Middle frontal gyrus (tissue), 1 donor: ENCODE measurements around the gene TUBA1C.
"Not testable (repeated sequence)": the region's sequence is repeated elsewhere in the genome, so short reads cannot be mapped to it uniquely, and the experiment has no call there.

Experiments used
- DNase-seq: peaks from one replicate; pipeline ENCODE4 v3.0.0-alpha.2; 2015; ENCODE audit warnings: low spot score; ENCODE audit errors: extremely low spot score

TUBA1C gene

GRCh38 chr12:49255456-49255855 is 9.4 kb upstream of the TUBA1C start:
- DNase-seq = not testable (repeated sequence)

DNA sequence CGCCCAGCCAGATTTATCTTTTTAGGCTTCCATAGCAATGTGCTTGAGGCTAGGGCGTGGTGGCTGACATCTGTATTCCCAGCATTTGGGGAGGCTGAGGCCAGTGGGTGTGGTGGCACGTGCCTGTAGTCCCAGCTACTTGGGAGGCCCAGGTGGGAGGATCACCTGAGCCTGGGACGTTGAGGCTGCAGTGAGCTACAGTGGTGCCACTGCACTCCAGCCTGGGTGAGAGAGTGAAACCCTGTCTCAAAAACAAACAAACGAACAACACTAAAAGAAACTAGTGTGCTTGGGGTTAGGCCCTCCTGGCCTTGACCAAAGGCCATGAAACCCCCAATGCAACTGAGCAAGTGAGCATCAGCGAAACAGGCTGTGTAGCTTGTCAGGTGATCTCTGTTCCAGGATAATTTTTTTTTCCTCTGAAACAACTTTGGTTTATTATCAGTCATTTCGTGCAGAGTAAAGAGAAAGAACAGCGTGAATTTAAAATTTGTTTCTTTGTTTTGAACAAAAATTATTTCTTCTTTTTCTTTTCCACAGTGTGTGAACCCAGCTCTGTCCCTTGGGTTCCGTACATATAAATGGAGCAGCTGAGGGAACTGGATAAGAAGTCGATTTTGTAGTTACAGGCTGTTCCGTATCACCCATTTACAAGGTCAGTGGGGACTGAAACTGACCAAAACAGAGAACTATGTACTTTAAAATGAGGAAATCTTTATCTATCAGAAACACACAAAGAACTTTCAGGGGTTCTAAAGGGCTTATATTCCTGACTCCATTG is 8.8 kb upstream of the TUBA1C start:
- no peak for DNase-seq

DNA sequence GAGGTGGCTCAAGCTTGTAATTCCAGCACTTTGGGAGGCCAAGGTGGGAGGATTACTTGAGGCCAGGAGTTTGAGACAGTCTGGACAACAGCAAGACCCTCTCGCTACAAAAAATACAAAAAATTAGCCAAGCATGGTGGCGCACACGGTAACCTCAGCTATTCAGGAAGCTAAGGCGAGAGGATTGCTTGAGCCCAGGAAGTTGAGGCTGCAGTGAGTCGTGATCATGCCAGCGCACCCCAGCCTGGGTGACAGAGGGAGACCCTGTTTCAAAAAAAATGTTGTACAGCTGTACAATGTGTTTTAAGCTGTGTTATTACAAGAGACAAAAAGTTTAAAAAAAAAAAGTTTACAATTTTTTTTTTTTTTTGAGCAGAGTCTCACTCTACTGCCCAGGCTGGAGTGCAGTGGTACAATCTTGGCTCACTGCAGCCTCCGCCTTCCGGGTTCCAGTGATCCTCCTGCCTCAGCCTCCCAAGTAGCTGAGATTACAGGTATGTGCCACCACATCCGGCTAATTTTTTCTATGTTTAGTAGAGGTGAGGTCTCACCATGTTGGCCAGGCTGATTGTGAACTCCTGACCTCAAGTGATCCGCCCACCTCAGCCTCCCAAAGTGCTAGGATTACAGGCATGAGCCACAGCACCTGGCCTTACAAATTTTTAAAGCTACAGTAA is 7.2 kb upstream of the TUBA1C start:
- not testable (repeated sequence) for DNase-seq

DNA sequence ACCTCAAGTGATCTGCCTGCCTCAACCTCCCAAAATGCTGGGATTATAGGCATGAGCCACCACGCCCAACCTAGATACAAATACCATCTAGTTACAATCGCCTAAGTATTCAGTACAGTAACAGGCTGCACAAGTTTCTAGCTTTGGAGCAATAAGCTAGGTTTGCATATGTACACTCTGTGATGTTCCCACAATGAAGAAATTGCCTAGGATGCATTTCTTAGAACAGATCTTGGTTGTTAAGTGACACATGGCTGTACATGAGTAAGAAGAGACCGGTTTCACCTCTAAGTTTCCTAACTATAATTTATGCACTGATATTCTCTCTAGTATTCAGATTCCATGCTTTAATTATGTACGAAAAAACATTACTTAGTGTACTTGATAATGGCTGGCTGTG is 5.4 kb upstream of the TUBA1C start:
- no peak for DNase-seq

- no peak for DNase-seq
Measured at GRCh38 chr12:49260166-49260565, 4.7 kb upstream of the TUBA1C start.

- DNase-seq = no peak
Measured at GRCh38 chr12:49260571-49261363, 4.1 kb upstream of the TUBA1C start.

- DNase-seq = no peak
Measured at GRCh38 chr12:49261721-49262120, 3.2 kb upstream of the TUBA1C start.

- no peak for DNase-seq
Measured at GRCh38 chr12:49263400-49263763, 1.5 kb upstream of the TUBA1C start.

GRCh38 chr12:49264466-49264872 is 413 bp upstream of the TUBA1C start:
- no peak for DNase-seq

DNA sequence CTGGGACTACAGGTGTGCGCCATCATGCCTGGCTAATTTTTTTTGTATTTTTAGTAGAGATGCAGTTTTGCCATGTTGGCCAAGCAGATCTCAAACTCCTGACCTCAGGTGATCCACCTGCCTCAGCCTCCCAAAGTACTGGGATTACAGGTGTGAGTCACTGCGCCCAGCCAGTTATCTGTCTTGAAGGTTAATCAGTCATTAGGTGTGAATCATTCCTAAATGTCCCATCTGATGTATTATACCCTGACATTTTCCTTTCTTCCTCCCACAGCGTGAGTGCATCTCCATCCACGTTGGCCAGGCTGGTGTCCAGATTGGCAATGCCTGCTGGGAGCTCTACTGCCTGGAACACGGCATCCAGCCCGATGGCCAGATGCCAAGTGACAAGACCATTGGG is 4.3 kb downstream of the TUBA1C start:
- DNase-seq = not testable (repeated sequence)

GRCh38 chr12:49272790-49273725 is 8.2 kb downstream of the TUBA1C start:
- no peak for DNase-seq

DNA sequence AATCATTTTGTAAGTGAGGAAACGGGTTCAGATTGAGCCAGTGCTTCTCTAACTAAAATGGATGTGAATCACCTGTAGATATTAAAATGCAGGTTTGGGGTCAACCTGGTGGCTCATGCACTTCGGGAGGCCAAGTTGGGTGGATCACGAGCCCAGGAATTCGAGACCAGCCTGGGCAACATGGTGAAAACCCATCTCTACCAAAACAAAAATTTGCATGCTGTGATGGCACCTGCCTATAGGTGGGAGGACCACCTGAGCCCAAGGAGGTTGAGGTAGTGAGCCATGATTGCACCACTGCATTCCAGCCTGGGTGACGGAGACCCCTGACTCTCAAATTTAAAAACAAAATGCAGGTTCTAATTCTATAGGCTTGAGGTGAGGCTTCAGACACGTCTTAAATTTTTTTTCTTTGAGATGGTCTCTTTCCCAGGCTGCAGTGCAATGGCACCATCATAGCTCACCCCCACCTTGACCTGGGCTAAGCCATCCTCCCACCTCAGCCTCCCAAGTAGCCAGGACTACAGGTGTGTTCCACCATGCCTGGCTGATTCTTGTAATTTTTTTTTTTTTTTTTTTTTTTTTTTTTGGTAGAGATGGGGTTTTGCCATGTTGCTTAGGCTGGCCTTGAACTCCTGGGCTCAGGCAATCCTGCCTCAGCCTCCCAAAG is 9.0 kb downstream of the TUBA1C start:
- DNase-seq = no peak

DNA sequence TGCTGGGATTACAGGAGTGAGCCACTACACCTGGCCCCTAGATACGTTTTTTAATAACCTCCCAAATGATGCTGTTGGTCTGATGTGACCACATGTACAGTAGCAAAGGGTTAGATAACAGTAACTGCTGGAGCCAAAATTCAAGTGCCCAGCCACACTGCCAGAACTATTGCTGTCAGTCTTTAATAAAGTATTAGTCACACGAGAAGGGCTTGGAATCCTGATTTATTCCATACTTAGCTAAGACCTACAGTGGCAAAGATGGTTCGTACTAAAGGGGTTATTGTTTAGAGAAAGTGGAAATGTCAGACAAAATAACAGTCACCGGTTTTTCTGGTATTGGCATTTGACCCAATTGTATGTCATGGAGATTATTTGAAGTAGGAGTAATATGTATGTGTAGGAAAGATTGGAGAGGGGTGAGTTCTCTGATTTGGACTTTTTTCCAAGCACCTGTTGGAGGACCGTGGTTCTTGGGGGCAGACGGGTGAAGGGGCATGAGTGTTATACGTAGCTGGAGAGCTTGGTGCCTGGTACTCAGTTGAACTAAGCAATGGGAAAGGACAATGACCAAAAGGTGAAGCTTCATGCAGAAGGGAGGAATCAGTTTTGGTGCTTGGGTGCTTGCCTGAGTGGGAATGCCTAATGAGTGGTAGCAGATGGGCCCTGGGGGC is 9.7 kb downstream of the TUBA1C start:
- no peak for DNase-seq

- DNase-seq = no peak
Measured at GRCh38 chr12:49276304-49277290, 11.7 kb downstream of the TUBA1C start.

DNA sequence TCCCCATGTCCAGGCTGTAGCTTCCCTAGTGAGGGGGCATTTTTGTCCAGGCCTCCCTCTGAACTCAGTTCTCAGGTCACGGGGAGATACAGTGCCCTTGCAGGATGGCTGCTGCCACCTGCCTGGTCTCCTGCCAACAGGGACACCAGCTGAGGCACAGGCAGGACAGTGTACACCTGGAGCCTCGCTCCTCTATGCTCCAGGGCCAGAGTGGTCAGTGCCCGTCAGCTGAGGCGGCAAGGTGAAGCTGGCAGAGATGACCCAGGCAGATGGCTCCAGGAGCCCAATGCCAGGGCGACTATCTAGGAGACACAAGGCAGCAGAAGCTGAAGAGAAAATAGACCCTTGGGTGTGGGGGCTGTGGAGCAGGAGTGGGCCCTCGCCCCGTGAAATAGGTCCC is 12.6 kb downstream of the TUBA1C start:
- DNase-seq = no peak

GRCh38 chr12:49279706-49280159 is 14.9 kb downstream of the TUBA1C start:
- DNase-seq = no peak

DNA sequence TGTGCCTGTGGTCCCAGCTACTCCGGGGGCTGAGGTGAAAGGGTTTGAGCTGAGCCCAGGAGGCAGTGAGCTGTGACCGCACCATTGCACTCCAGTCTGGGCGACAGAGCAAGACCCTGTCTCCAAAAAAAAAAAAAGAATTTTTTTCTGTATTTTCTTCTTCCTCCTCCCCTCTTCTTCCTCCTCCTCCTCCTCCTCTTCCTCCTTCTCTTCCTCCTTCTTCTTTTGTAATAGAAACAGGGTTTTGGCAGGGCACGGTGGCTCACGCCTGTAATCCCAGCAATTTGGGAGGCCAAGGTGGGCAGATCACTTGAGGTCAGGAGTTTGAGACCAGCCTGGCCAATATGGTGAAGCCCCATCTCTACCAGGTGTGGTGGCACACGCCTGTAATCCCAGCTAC is 15.7 kb downstream of the TUBA1C start:
- not testable (repeated sequence) for DNase-seq

- DNase-seq = no peak
Measured at GRCh38 chr12:49282302-49282701, 17.4 kb downstream of the TUBA1C start.
